ENCODE measurements around the gene IGSF8. TPM values are rescaled to one million over a fixed set of nuclear protein-coding genes. Genes with fewer than 3 reads are reported as not detected.

Gene IGSF8
- total RNA-seq, 1 experiment from 2014 or later = 18.8 TPM

DNA sequence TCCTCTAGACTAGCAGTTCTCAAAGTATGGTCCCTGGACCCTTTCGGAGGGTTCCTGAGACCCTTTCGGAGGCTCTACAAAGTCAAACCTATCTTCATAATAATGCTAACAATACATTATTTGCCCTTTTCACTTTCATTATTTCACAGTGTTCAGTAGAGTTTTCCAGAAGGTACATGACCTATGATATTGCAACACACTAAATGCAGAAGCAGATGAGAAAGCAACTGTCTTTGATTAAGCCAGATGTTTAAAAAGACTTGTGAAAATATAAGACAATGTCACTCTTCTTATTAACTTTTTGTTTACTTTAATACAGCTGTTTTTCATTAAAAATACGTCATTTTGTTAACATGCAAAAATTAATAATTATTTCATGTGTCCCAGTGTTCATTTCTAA is 34.3 kb downstream of the IGSF8 start:
- CTCF ChIA-PET = no interaction called here
- POLR2A ChIA-PET = no interaction called here
- intact Hi-C loops (cut with micrococcal nuclease; ENCODE audit: unreplicated experiment) (no loop called here), in situ Hi-C loops (cut with HindIII; ENCODE audit: low pct_unique_long_range_greater_than_20kb, low sequenced_read_pairs) (no loop called here)
- Histone ChIP-seq H3K4me3 (ENCODE audit: low read depth in 2 of 2, low read length in 2 of 2) (no peak overlapping the region), H3K9me3 (ENCODE audit: control insufficient read depth, insufficient read depth, low read depth, low read length) (no peaks in the 10 kb centered on the region), H3K36me3 (ENCODE audit: control insufficient read depth, insufficient read depth, low read length) (no peaks in the 10 kb centered on the region), H3K27ac (ENCODE audit: low read length) (no peak overlapping the region), H3K27me3 (ENCODE audit: control insufficient read depth, insufficient read depth, low read length) (peaks cover 5% of the 10 kb centered on the region), H3K4me1 (ENCODE audit: control insufficient read depth, insufficient read depth, low read length) (peaks cover 3% of the 10 kb centered on the region; the same call in 1 of the 2 replicates)
- no peak for TF ChIP-seq SIN3A (IDR thresholded peaks at IDR 0.05; ENCODE audit: borderline replicate concordance, insufficient read depth, low read depth, low read length)
- TF ChIP-seq, protein P1, sequence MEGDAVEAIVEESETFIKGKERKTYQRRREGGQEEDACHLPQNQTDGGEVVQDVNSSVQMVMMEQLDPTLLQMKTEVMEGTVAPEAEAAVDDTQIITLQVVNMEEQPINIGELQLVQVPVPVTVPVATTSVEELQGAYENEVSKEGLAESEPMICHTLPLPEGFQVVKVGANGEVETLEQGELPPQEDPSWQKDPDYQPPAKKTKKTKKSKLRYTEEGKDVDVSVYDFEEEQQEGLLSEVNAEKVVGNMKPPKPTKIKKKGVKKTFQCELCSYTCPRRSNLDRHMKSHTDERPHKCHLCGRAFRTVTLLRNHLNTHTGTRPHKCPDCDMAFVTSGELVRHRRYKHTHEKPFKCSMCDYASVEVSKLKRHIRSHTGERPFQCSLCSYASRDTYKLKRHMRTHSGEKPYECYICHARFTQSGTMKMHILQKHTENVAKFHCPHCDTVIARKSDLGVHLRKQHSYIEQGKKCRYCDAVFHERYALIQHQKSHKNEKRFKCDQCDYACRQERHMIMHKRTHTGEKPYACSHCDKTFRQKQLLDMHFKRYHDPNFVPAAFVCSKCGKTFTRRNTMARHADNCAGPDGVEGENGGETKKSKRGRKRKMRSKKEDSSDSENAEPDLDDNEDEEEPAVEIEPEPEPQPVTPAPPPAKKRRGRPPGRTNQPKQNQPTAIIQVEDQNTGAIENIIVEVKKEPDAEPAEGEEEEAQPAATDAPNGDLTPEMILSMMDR (IDR thresholded peaks at IDR 0.05) = no peak
- TF ChIP-seq POLR2AphosphoS5 (IDR thresholded peaks at IDR 0.05; ENCODE audit: low read depth, low read length) = no peak
- no peak for TF ChIP-seq TCF7L2 (IDR thresholded peaks at IDR 0.05; ENCODE audit: low read depth, low read length)
- TF ChIP-seq, protein P2, sequence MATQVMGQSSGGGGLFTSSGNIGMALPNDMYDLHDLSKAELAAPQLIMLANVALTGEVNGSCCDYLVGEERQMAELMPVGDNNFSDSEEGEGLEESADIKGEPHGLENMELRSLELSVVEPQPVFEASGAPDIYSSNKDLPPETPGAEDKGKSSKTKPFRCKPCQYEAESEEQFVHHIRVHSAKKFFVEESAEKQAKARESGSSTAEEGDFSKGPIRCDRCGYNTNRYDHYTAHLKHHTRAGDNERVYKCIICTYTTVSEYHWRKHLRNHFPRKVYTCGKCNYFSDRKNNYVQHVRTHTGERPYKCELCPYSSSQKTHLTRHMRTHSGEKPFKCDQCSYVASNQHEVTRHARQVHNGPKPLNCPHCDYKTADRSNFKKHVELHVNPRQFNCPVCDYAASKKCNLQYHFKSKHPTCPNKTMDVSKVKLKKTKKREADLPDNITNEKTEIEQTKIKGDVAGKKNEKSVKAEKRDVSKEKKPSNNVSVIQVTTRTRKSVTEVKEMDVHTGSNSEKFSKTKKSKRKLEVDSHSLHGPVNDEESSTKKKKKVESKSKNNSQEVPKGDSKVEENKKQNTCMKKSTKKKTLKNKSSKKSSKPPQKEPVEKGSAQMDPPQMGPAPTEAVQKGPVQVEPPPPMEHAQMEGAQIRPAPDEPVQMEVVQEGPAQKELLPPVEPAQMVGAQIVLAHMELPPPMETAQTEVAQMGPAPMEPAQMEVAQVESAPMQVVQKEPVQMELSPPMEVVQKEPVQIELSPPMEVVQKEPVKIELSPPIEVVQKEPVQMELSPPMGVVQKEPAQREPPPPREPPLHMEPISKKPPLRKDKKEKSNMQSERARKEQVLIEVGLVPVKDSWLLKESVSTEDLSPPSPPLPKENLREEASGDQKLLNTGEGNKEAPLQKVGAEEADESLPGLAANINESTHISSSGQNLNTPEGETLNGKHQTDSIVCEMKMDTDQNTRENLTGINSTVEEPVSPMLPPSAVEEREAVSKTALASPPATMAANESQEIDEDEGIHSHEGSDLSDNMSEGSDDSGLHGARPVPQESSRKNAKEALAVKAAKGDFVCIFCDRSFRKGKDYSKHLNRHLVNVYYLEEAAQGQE (IDR thresholded peaks at IDR 0.05; ENCODE audit: insufficient read depth in 1 of 2, low read depth in 2 of 2, low read length in 1 of 2) = no peak
- ATAC-seq (no peak), DNase-seq (ENCODE audit: low read depth, low spot score) (no peak)
- no TSS peak for BruUV-seq (replicated peaks)

DNA sequence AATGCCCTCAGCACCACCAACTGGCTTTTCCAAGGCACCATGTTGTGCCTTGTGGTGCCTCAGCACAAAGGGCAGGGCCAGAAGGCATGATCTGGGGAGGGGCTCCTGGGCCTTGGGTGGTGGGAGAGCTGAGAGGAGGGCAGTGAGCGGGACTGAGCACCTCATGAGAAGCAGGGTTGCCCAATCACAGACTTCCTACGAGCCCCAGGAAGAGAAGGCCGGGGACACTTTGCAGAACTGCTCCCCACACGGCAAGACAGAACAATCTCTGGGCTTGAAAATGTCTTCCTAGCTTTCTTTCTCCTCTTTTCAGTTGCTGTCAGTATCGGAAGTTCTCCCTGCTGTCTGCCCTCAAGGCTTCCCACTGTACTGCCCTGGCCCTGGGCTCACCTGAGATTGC is 35.2 kb downstream of the IGSF8 start:
- peaks cover 3% of the 10 kb centered on the region for H3K27me3 ChIP-seq (ENCODE audit: control insufficient read depth, insufficient read depth, low read length)
- no peak overlapping the region for H3K27ac ChIP-seq (ENCODE audit: low read length)
- no TSS peak for BruUV-seq (replicated peaks)
- DNase-seq (ENCODE audit: low read depth, low spot score) (no peak), ATAC-seq (no peak)
- in situ Hi-C loops (cut with HindIII; ENCODE audit: low pct_unique_long_range_greater_than_20kb, low sequenced_read_pairs) (no loop called here), intact Hi-C loops (cut with micrococcal nuclease; ENCODE audit: unreplicated experiment) (no loop called here)
- CTCF ChIA-PET = no interaction called here
- POLR2A ChIA-PET = no interaction called here
- H3K4me3 ChIP-seq (ENCODE audit: low read depth in 2 of 2, low read length in 2 of 2) = no peak overlapping the region
- no peak for TF ChIP-seq TCF7L2 (IDR thresholded peaks at IDR 0.05; ENCODE audit: low read depth, low read length)
- TF ChIP-seq POLR2AphosphoS5 (IDR thresholded peaks at IDR 0.05; ENCODE audit: low read depth, low read length) = no peak
- TF ChIP-seq, protein P1 (IDR thresholded peaks at IDR 0.05) = no peak
- TF ChIP-seq, protein P2 (IDR thresholded peaks at IDR 0.05; ENCODE audit: insufficient read depth in 1 of 2, low read depth in 2 of 2, low read length in 1 of 2) = no peak
- no peak for TF ChIP-seq SIN3A (IDR thresholded peaks at IDR 0.05; ENCODE audit: borderline replicate concordance, insufficient read depth, low read depth, low read length)
- H3K36me3 ChIP-seq (ENCODE audit: control insufficient read depth, insufficient read depth, low read length) = no peaks in the 10 kb centered on the region
- H3K9me3 ChIP-seq (ENCODE audit: control insufficient read depth, insufficient read depth, low read depth, low read length) = no peaks in the 10 kb centered on the region
- H3K4me1 ChIP-seq (ENCODE audit: control insufficient read depth, insufficient read depth, low read length) = peaks cover 3% of the 10 kb centered on the region; the same call in 1 of the 2 replicates
